ENCODE data around the gene RELA. TPM values are rescaled to one million over a fixed set of nuclear protein-coding genes. Genes with fewer than 3 reads are reported as not detected.
A peak's percentile ranks its signal among the peaks of the same experiment; 100 is the strongest.

The RELA gene
- total and polyA plus RNA-seq, 7 experiments from 2014 or later, result 54.6 to 303 (median 148) TPM

GRCh38 chr11:65611028-65611757, 51.5 kb downstream of the RELA start:
- peak overlapping the region; percentile 98 for H3K27ac ChIP-seq (ENCODE audit: low read depth, low read length)
- intact Hi-C loops (cut with micrococcal nuclease), result no loop called here
- DNase-seq (no peak), ATAC-seq (no peak)
- H3K36me3 ChIP-seq (ENCODE audit: control insufficient read depth in 2 of 3, insufficient read depth in 3 of 3, low read length in 3 of 3), result peaks cover 0 to 58% (median under 1%) of the 10 kb centered on the region in 3 experiments
- Mint-ChIP-seq H3K36me3 (peaks cover 0 to 10% (median 3%) of the 10 kb centered on the region in 5 donors), H3K27me3 (peaks cover 0 to 6% (median 0%) of the 10 kb centered on the region in 5 donors), H3K27ac (peak overlapping the region; percentile 30 to 96 (median 87)), H3K4me1 (peaks cover 32 to 51% (median 42%) of the 10 kb centered on the region in 7 donors), H3K4me3 (peak overlapping the region; percentile 27 to 99 (median 96)), H3K9me3 (peaks cover 0 to 4% (median 0%) of the 10 kb centered on the region in 11 donors)
- peaks cover 31 to 42% of the 10 kb centered on the region in 2 donors for H3K4me1 ChIP-seq (ENCODE audit: control insufficient read depth in 2 of 2, insufficient read depth in 2 of 2, low read length in 2 of 2)
- no peaks in the 10 kb centered on the region for H3K27me3 ChIP-seq (ENCODE audit: control insufficient read depth in 2 of 2, insufficient read depth in 2 of 2, low read length in 2 of 2)
- POLR2A ChIA-PET, result interaction anchor here (1.4 to 6.7 kb wide), 6 partner anchors 15 to 113 kb away, joined by 3 to 52 read pairs (median 11); partner anchors contain the start of genes MALAT1 and SCYL1
- no peak overlapping the region for H3K4me3 ChIP-seq (ENCODE audit: low read length)
- no peaks in the 10 kb centered on the region for H3K9me3 ChIP-seq (ENCODE audit: control insufficient read depth in 2 of 3, low read length in 3 of 3)
- CTCF ChIA-PET, result interaction anchor here (1.6 kb wide), 1 partner anchor 17 kb away, joined by 4 read pairs; no protein-coding TSS in a partner anchor

- H3K36me3 Mint-ChIP-seq, result peaks cover 0 to 14% (median 3%) of the 10 kb centered on the region in 5 donors
- DNase-seq (no peak), ATAC-seq (no peak)
- H3K4me3 Mint-ChIP-seq, result peak overlapping the region in 9 of 10 donors; percentile 6 to 99 (median 45)
- Histone ChIP-seq H3K4me3 (ENCODE audit: low read length) (no peak overlapping the region), H3K27ac (ENCODE audit: low read depth, low read length) (peak overlapping the region; percentile 98), H3K27me3 (ENCODE audit: control insufficient read depth in 2 of 2, insufficient read depth in 2 of 2, low read length in 2 of 2) (no peaks in the 10 kb centered on the region), H3K4me1 (ENCODE audit: control insufficient read depth in 2 of 2, insufficient read depth in 2 of 2, low read length in 2 of 2) (peaks cover 31 to 42% of the 10 kb centered on the region in 2 donors), H3K36me3 (ENCODE audit: control insufficient read depth in 2 of 3, insufficient read depth in 3 of 3, low read length in 3 of 3) (peaks cover 0 to 63% (median 6%) of the 10 kb centered on the region in 3 experiments), H3K9me3 (ENCODE audit: control insufficient read depth in 2 of 3, low read length in 3 of 3) (no peaks in the 10 kb centered on the region)
- H3K27ac Mint-ChIP-seq, result peak overlapping the region; percentile 64 to 96 (median 88)
- CTCF ChIA-PET, result interaction anchor here (1.6 kb wide), 1 partner anchor 17 kb away, joined by 4 read pairs; no protein-coding TSS in a partner anchor
- peaks cover 0 to 3% (median 0%) of the 10 kb centered on the region in 5 donors for H3K27me3 Mint-ChIP-seq
- H3K4me1 Mint-ChIP-seq, result peaks cover 31 to 50% (median 42%) of the 10 kb centered on the region in 7 donors
- H3K9me3 Mint-ChIP-seq, result peaks cover 0 to 2% (median 0%) of the 10 kb centered on the region in 11 donors
- intact Hi-C loops (cut with micrococcal nuclease), result no loop called here
- POLR2A ChIA-PET, result interaction anchor here (1.6 kb wide), 1 partner anchor 21 kb away, joined by 6 read pairs; no protein-coding TSS in a partner anchor
These were observed 52.3 kb downstream of the RELA start for GRCh38 chr11:65610404-65610803.

- Histone ChIP-seq H3K36me3 (ENCODE audit: control insufficient read depth in 2 of 3, insufficient read depth in 3 of 3, low read length in 3 of 3) (peaks cover 0 to 67% (median 6%) of the 10 kb centered on the region in 3 experiments), H3K9me3 (ENCODE audit: control insufficient read depth in 2 of 3, low read length in 3 of 3) (no peaks in the 10 kb centered on the region), H3K27ac (ENCODE audit: low read depth, low read length) (peak overlapping the region; percentile 98), H3K27me3 (ENCODE audit: control insufficient read depth in 2 of 2, insufficient read depth in 2 of 2, low read length in 2 of 2) (no peaks in the 10 kb centered on the region), H3K4me3 (ENCODE audit: low read length) (no peak overlapping the region), H3K4me1 (ENCODE audit: control insufficient read depth in 2 of 2, insufficient read depth in 2 of 2, low read length in 2 of 2) (peaks cover 31 to 42% of the 10 kb centered on the region in 2 donors)
- Mint-ChIP-seq H3K36me3 (peaks cover 0 to 14% (median 3%) of the 10 kb centered on the region in 5 donors), H3K4me3 (peak overlapping the region in 6 of 10 donors; percentile 30 to 99 (median 44)), H3K9me3 (peaks cover 0 to 2% (median 0%) of the 10 kb centered on the region in 11 donors), H3K27ac (peak overlapping the region; percentile 19 to 96 (median 88)), H3K4me1 (peaks cover 31 to 47% (median 39%) of the 10 kb centered on the region in 7 donors), H3K27me3 (no peaks in the 10 kb centered on the region)
- DNase-seq (no peak), ATAC-seq (no peak)
- intact Hi-C loops (cut with micrococcal nuclease), result no loop called here
- ChIA-PET POLR2A (interaction anchor here (1.3 to 1.6 kb wide), 2 partner anchors 20 to 53 kb away, joined by 3 to 6 read pairs; partner anchors contain the start of gene RELA), CTCF (interaction anchor here (0.6 to 1.1 kb wide), 2 partner anchors 16 to 57 kb away, joined by 3 read pairs; no protein-coding TSS in a partner anchor)
These were observed 53.1 kb downstream of the RELA start for GRCh38 chr11:65609665-65610064.

- POLR2A ChIA-PET, result interaction anchor here (0.7 to 1.3 kb wide), 4 partner anchors 32 to 107 kb away, joined by 3 read pairs; partner anchors contain the start of gene RELA
- peak overlapping the region; percentile 21 to 96 (median 74) for H3K27ac Mint-ChIP-seq
- peaks cover 0 to 14% (median 3%) of the 10 kb centered on the region in 5 donors for H3K36me3 Mint-ChIP-seq
- H3K4me1 ChIP-seq (ENCODE audit: control insufficient read depth in 2 of 2, insufficient read depth in 2 of 2, low read length in 2 of 2), result peaks cover 31 to 42% of the 10 kb centered on the region in 2 donors
- peak overlapping the region; percentile 24 for H3K27ac ChIP-seq (ENCODE audit: low read depth, low read length)
- H3K9me3 Mint-ChIP-seq, result peaks cover 0 to 2% (median 0%) of the 10 kb centered on the region in 11 donors
- peak overlapping the region in 6 of 10 donors; percentile 6 to 62 (median 50) for H3K4me3 Mint-ChIP-seq
- DNase-seq, result no peak
- H3K27me3 Mint-ChIP-seq, result no peaks in the 10 kb centered on the region
- no peak for ATAC-seq
- peaks cover 31 to 47% (median 39%) of the 10 kb centered on the region in 7 donors for H3K4me1 Mint-ChIP-seq
- H3K27me3 ChIP-seq (ENCODE audit: control insufficient read depth in 2 of 2, insufficient read depth in 2 of 2, low read length in 2 of 2), result no peaks in the 10 kb centered on the region
- peaks cover 0 to 67% (median 6%) of the 10 kb centered on the region in 3 experiments for H3K36me3 ChIP-seq (ENCODE audit: control insufficient read depth in 2 of 3, insufficient read depth in 3 of 3, low read length in 3 of 3)
- H3K4me3 ChIP-seq (ENCODE audit: low read length), result no peak overlapping the region
- no peaks in the 10 kb centered on the region for H3K9me3 ChIP-seq (ENCODE audit: control insufficient read depth in 2 of 3, low read length in 3 of 3)
- intact Hi-C loops (cut with micrococcal nuclease), result no loop called here
- CTCF ChIA-PET, result interaction anchor here (0.6 to 1.3 kb wide), 3 partner anchors 15 to 57 kb away, joined by 3 to 4 read pairs (median 3); no protein-coding TSS in a partner anchor
These were observed 53.5 kb downstream of the RELA start for GRCh38 chr11:65609229-65609628.

- H3K27me3 ChIP-seq (ENCODE audit: control insufficient read depth in 2 of 2, insufficient read depth in 2 of 2, low read length in 2 of 2), result no peaks in the 10 kb centered on the region
- peaks cover 0 to 19% (median 4%) of the 10 kb centered on the region in 5 donors for H3K36me3 Mint-ChIP-seq
- intact Hi-C loops (cut with micrococcal nuclease), result no loop called here
- peaks cover 0 to 77% (median 6%) of the 10 kb centered on the region in 3 experiments for H3K36me3 ChIP-seq (ENCODE audit: control insufficient read depth in 2 of 3, insufficient read depth in 3 of 3, low read length in 3 of 3)
- no peak for ATAC-seq
- H3K4me3 Mint-ChIP-seq, result peak overlapping the region in 1 of 10 donors; percentile 7
- peaks cover 26 to 42% (median 38%) of the 10 kb centered on the region in 7 donors for H3K4me1 Mint-ChIP-seq
- no peaks in the 10 kb centered on the region for H3K27me3 Mint-ChIP-seq
- ChIA-PET CTCF (interaction anchor here (1.3 kb wide), 1 partner anchor 14 kb away, joined by 4 read pairs; no protein-coding TSS in a partner anchor), POLR2A (interaction anchor here (0.6 to 1.1 kb wide), 2 partner anchors 31 to 242 kb away, joined by 3 read pairs; no protein-coding TSS in a partner anchor)
- no peak overlapping the region for H3K27ac ChIP-seq (ENCODE audit: low read depth, low read length)
- peak overlapping the region in 2 of 9 donors; percentile 28 to 43 for H3K27ac Mint-ChIP-seq
- H3K9me3 Mint-ChIP-seq, result peaks cover 0 to 2% (median 0%) of the 10 kb centered on the region in 11 donors
- DNase-seq, result no peak
- H3K4me3 ChIP-seq (ENCODE audit: low read length), result no peak overlapping the region
- peaks cover 25 to 37% of the 10 kb centered on the region in 2 donors for H3K4me1 ChIP-seq (ENCODE audit: control insufficient read depth in 2 of 2, insufficient read depth in 2 of 2, low read length in 2 of 2)
- no peaks in the 10 kb centered on the region for H3K9me3 ChIP-seq (ENCODE audit: control insufficient read depth in 2 of 3, low read length in 3 of 3)
These were observed 54.9 kb downstream of the RELA start for GRCh38 chr11:65607614-65608426.
